BE2C (cell line): ENCODE data around the gene ARAF.
A peak's percentile ranks its signal among the peaks of the same experiment; 100 is the strongest.

Experiments
- DNase-seq: peaks from one replicate; pipeline ENCODE4 v3.0.0-alpha.2; 2020
- H3K27me3 ChIP-seq: fragments of 250-450 bp; sonication (Bioruptor Pico); 2 replicates; pipeline ENCODE4 v1.5.1; 2020; ENCODE audit warnings: mild to moderate bottlenecking
- H3K36me3 ChIP-seq: fragments of 250-450 bp; sonication (Bioruptor Pico); 2 replicates; pipeline ENCODE4 v1.5.1; 2020; ENCODE audit warnings: mild to moderate bottlenecking
- H3K4me1 ChIP-seq: fragments of 250-450 bp; sonication (Bioruptor Pico); 2 replicates; pipeline ENCODE4 v1.5.1; 2020
- H3K4me3 ChIP-seq: 2 replicates; pipeline ENCODE4 v1.5.1; 2011; ENCODE audit warnings: low read depth, low read length
- H3K9me3 ChIP-seq: fragments of 250-450 bp; sonication (Bioruptor Pico); 2 replicates; pipeline ENCODE4 v1.5.1; 2020
- CTCF ChIP-seq: IDR thresholded peaks from 2 replicates; pipeline ENCODE4 v1.5.1; 2012; ENCODE audit warnings: mild to moderate bottlenecking, low read depth, low read length

Gene ARAF

GRCh38 chrX:47543496-47543895 lies 17.5 kb upstream of the ARAF start:
- Histone ChIP-seq H3K9me3 (no peaks in the 10 kb centered on the region), H3K4me3 (no peak overlapping the region), H3K36me3 (no peaks in the 10 kb centered on the region), H3K27me3 (no peaks in the 10 kb centered on the region), H3K4me1 (0 out of 2 replicates have a peak, but pooled peaks cover 2% of the 10 kb centered on the region)
- DNase-seq: no peak
- no peak for TF ChIP-seq CTCF

GRCh38 chrX:47556045-47556623 lies 4.9 kb upstream of the ARAF start:
- Histone ChIP-seq H3K36me3 (no peaks in the 10 kb centered on the region), H3K4me3 (peak overlapping the region; percentile 58), H3K4me1 (no peaks in the 10 kb centered on the region), H3K9me3 (no peaks in the 10 kb centered on the region), H3K27me3 (no peaks in the 10 kb centered on the region)
- DNase-seq: peak; percentile 90
- TF ChIP-seq CTCF: no peak

DNA sequence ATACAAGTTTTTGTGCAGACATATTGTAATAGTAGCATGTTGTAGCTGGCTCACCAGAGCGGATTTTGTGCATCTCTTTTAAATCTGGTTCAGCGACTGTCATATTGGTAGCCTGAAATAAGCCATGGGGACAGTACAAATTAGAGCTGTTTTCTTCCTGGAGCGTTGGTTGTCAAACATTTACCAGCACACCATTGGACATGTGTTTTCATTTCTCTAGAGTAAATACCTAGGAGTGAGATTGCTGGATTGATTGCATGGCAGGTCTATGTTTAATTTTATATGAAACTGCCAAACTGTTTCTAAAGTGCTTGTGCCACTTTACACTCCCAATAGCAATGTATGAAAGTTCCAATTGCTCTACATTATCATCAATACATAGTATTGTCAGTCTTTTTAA lies 2.6 kb upstream of the ARAF start:
- H3K4me1 ChIP-seq: no peaks in the 10 kb centered on the region
- no peak for TF ChIP-seq CTCF
- no peak overlapping the region for H3K4me3 ChIP-seq
- H3K36me3 ChIP-seq: peaks cover 7% of the 10 kb centered on the region
- H3K9me3 ChIP-seq: no peaks in the 10 kb centered on the region
- H3K27me3 ChIP-seq: no peaks in the 10 kb centered on the region
- no peak for DNase-seq

DNA sequence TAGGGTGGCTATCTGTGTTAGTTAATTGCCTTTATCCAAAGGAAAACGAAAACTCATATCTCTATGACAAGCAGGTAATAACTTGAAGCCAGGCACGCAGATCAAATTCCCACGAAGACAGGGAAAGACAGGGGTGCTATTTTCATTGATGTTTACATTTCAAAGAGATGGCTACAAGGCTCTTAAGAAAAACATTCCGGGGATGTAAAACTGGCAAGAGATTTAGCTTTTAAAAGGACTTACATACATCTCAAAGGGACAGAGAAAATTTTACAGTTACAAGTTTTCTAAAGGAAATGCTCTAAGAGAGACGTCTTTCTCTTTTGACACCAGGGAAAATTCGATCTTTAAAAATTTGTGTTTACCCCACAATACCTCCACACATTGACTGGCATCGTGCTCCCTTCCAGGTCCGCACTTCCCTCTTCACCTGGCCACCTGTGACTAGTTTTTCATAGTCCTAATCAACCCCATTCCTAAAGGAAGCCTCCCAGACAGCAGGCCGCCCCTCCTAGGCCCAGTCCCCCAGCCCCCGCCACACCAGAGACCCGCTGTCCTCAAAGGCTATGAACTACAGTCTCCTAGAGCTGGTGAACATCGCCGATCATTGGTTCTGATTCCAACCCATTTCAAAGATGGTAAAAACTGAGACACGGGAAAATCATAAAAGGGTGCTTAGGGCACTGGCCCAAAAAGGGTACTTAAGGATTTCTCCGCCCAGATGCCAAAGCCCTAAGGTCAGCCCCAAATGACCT lies 649 bp upstream of the ARAF start:
- H3K36me3 ChIP-seq: peaks cover 15% of the 10 kb centered on the region
- peak overlapping the region; percentile 84 for H3K4me3 ChIP-seq
- no peaks in the 10 kb centered on the region for H3K4me1 ChIP-seq
- H3K9me3 ChIP-seq: no peaks in the 10 kb centered on the region
- no peak for TF ChIP-seq CTCF
- H3K27me3 ChIP-seq: no peaks in the 10 kb centered on the region
- DNase-seq: no peak

DNA sequence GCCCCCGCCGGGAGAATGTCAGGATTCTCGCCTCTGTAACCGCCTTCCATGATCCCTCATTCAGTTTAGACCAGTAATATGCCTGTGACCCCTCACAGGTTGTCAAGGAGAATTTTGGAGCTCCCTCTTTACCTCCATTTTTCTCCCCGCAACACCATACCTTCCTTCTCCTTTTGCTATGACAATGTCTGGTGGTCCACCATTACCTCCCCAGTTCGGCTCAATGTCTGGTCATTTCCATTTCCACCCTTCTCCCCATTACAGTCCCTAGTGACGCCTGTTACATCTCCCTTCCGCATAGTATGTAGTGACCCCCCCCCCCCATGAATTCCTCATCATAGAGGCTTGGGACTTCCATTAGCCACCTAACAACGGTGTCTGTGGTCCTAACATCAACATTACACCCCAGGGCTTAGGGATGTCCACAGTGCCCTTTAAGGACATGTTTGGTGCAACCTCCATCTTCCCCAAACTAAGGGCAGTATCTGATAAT lies 700 bp downstream of the ARAF start:
- TF ChIP-seq CTCF: no peak
- Histone ChIP-seq H3K4me3 (peak overlapping the region; percentile 84), H3K27me3 (no peaks in the 10 kb centered on the region), H3K4me1 (no peaks in the 10 kb centered on the region), H3K9me3 (no peaks in the 10 kb centered on the region), H3K36me3 (peaks cover 15% of the 10 kb centered on the region)
- DNase-seq: no peak

DNA sequence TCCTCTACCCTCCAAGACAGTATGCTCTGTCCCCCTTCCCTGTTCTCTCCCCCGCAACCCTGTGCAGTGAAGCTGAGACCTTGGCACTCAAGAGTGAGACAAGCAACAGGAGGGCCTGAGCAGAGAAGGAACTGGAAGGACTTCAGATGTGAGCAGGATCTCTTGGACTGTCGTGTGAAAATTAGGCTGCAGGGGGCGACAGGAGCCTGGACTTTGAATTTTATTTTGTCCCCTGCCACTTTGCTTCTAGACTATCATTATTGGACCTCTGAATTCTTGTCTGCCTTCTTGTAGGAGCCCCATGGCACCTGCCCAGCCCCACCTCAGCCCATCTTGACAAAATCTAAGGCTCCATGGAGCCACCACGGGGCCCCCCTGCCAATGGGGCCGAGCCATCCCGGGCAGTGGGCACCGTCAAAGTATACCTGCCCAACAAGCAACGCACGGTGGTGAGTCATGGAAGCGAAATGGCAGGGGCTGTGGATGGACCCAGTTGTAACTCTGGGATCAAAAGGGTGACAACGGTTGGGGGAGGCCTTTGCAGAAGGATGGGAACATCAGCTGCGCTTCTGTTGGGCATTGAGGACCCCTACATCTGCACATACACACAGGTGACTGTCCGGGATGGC lies 1.7 kb downstream of the ARAF start:
- peak; percentile 48 for TF ChIP-seq CTCF
- Histone ChIP-seq H3K4me3 (no peak overlapping the region), H3K4me1 (no peaks in the 10 kb centered on the region), H3K27me3 (no peaks in the 10 kb centered on the region), H3K36me3 (peaks cover 17% of the 10 kb centered on the region), H3K9me3 (no peaks in the 10 kb centered on the region)
- no peak for DNase-seq
